ENCODE measurements around the gene DACH1. TPM values are rescaled to one million over a fixed set of nuclear protein-coding genes. Genes with fewer than 3 reads are reported as not detected.

The DACH1 gene
- total and polyA plus RNA-seq, 2 donors (not counting 1 experiment from before 2014, with no cell fraction given) = 0.02 to 0.33 TPM

DNA sequence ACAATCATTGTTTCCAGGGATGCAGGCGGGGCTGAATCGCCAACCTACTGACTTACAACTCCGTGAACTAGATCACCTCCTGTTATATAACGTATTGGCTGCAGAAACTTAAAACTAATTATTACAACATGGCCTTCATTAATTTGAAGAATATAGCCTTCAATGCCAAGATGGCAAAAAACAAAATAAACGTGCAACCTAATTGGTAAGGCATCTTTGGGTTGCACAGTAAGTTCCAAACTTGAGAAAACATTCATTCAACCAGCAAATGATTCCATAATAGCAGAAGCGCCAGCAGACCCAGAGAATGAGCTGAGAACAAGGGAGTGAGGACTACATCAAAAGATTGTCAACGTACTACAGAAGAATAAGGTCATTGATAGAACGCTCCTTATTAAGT lies 39.8 kb downstream of the DACH1 start:
- Histone ChIP-seq H2AFZ (ENCODE audit: low read length) (no peak overlapping the region), H3K4me1 (ENCODE audit: control insufficient read depth, extremely low read depth, insufficient read depth, low read length) (no peaks in the 10 kb centered on the region), H4K20me1 (ENCODE audit: control insufficient read depth, extremely low read depth, insufficient read depth, low read length) (no peaks in the 10 kb centered on the region), H3K79me2 (ENCODE audit: control insufficient read depth, insufficient read depth, low read length) (no peaks in the 10 kb centered on the region), H3K9ac (ENCODE audit: insufficient read depth, low read length) (no peak overlapping the region), H3K27ac (ENCODE audit: insufficient read depth, low read length) (no peak overlapping the region), H3K27me3 (ENCODE audit: control insufficient read depth, insufficient read depth, low read length) (no peaks in the 10 kb centered on the region), H3K4me3 (replicated peaks in 1 of 4; ENCODE audit: control extremely low read depth in 1 of 4, insufficient read depth in 1 of 4, low read depth in 3 of 4, low read length in 4 of 4) (no peak overlapping the region), H3K4me2 (ENCODE audit: extremely low read depth, insufficient read depth, low read length) (no peak overlapping the region), H3K9me3 (ENCODE audit: control insufficient read depth, insufficient read depth, low read depth, low read length) (no peaks in the 10 kb centered on the region), H3K36me3 (ENCODE audit: control insufficient read depth, insufficient read depth, low read length) (no peaks in the 10 kb centered on the region)
- no peak for TF ChIP-seq EZH2 (IDR thresholded peaks at IDR 0.05; ENCODE audit: low read length, missing control alignments)
- TF ChIP-seq CTCF (conservative IDR thresholded peaks at IDR 0.05 in 1 of 2, IDR thresholded peaks at IDR 0.05 in 1 of 2; ENCODE audit: low read depth in 1 of 2, low read length in 2 of 2) = no peak
- no peak for DNase-seq (ENCODE audit: low read depth in 2 of 2)

GRCh38 chr13:71820699-71821098 lies 46.3 kb downstream of the DACH1 start:
- Histone ChIP-seq H3K27ac (ENCODE audit: insufficient read depth, low read length) (no peak overlapping the region), H3K4me3 (replicated peaks in 1 of 4; ENCODE audit: control extremely low read depth in 1 of 4, insufficient read depth in 1 of 4, low read depth in 3 of 4, low read length in 4 of 4) (no peak overlapping the region), H3K27me3 (ENCODE audit: control insufficient read depth, insufficient read depth, low read length) (no peaks in the 10 kb centered on the region), H3K36me3 (ENCODE audit: control insufficient read depth, insufficient read depth, low read length) (no peaks in the 10 kb centered on the region), H2AFZ (ENCODE audit: low read length) (no peak overlapping the region), H3K79me2 (ENCODE audit: control insufficient read depth, insufficient read depth, low read length) (no peaks in the 10 kb centered on the region), H3K9ac (ENCODE audit: insufficient read depth, low read length) (no peak overlapping the region), H3K4me2 (ENCODE audit: extremely low read depth, insufficient read depth, low read length) (no peak overlapping the region), H4K20me1 (ENCODE audit: control insufficient read depth, extremely low read depth, insufficient read depth, low read length) (no peaks in the 10 kb centered on the region), H3K9me3 (ENCODE audit: control insufficient read depth, insufficient read depth, low read depth, low read length) (no peaks in the 10 kb centered on the region), H3K4me1 (ENCODE audit: control insufficient read depth, extremely low read depth, insufficient read depth, low read length) (no peaks in the 10 kb centered on the region)
- no peak for TF ChIP-seq CTCF (conservative IDR thresholded peaks at IDR 0.05 in 1 of 2, IDR thresholded peaks at IDR 0.05 in 1 of 2; ENCODE audit: low read depth in 1 of 2, low read length in 2 of 2)
- no peak for TF ChIP-seq EZH2 (IDR thresholded peaks at IDR 0.05; ENCODE audit: low read length, missing control alignments)
- DNase-seq (ENCODE audit: low read depth in 2 of 2) = no peak

GRCh38 chr13:71817335-71817734 lies 49.7 kb downstream of the DACH1 start:
- Histone ChIP-seq H3K27me3 (ENCODE audit: control insufficient read depth, insufficient read depth, low read length) (no peaks in the 10 kb centered on the region), H3K9me3 (ENCODE audit: control insufficient read depth, insufficient read depth, low read depth, low read length) (no peaks in the 10 kb centered on the region), H3K27ac (ENCODE audit: insufficient read depth, low read length) (no peak overlapping the region), H3K79me2 (ENCODE audit: control insufficient read depth, insufficient read depth, low read length) (no peaks in the 10 kb centered on the region), H3K4me1 (ENCODE audit: control insufficient read depth, extremely low read depth, insufficient read depth, low read length) (no peaks in the 10 kb centered on the region), H2AFZ (ENCODE audit: low read length) (no peak overlapping the region), H3K4me3 (replicated peaks in 1 of 4; ENCODE audit: control extremely low read depth in 1 of 4, insufficient read depth in 1 of 4, low read depth in 3 of 4, low read length in 4 of 4) (no peak overlapping the region), H4K20me1 (ENCODE audit: control insufficient read depth, extremely low read depth, insufficient read depth, low read length) (no peaks in the 10 kb centered on the region), H3K36me3 (ENCODE audit: control insufficient read depth, insufficient read depth, low read length) (no peaks in the 10 kb centered on the region), H3K9ac (ENCODE audit: insufficient read depth, low read length) (no peak overlapping the region), H3K4me2 (ENCODE audit: extremely low read depth, insufficient read depth, low read length) (no peak overlapping the region)
- TF ChIP-seq EZH2 (IDR thresholded peaks at IDR 0.05; ENCODE audit: low read length, missing control alignments) = no peak
- TF ChIP-seq CTCF (conservative IDR thresholded peaks at IDR 0.05 in 1 of 2, IDR thresholded peaks at IDR 0.05 in 1 of 2; ENCODE audit: low read depth in 1 of 2, low read length in 2 of 2) = no peak
- no peak for DNase-seq (ENCODE audit: low read depth in 2 of 2)

All from fibroblast of lung (primary cell).